ENCODE measurements around the gene C2CD3. TPM values are rescaled to one million over a fixed set of nuclear protein-coding genes. Genes with fewer than 3 reads are reported as not detected.

Gene C2CD3
- polyA plus RNA-seq, 1 experiment = 10.3 TPM

DNA sequence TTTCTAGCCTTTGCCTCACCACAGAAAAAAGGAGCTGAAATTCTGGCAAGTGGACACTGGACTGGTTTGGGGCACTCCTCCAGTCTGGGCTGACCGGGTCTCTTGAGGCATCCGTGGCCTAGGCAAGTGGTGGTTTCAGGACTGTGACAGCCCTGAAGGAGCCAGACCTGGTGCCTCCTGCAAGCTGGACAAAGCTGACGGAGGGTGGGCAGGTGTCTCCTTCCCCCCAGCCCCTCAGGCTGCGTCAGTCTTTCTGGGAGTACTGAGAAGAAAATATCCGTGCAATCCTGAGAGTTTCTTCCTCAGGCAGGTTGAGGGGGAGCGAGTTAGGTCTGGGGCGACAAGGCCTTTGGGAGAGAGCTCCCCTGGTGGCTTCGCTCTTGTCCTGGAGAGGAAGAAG is 157.7 kb downstream of the C2CD3 start:
- DNase-seq (ENCODE audit: low read depth) = no peak
- POLR2A ChIA-PET = no interaction called here
- peaks cover 10% of the 10 kb centered on the region for H3K36me3 ChIP-seq (ENCODE audit: control insufficient read depth, insufficient read depth, low read length)
- H3K27me3 ChIP-seq (ENCODE audit: control insufficient read depth, insufficient read depth, low read length) = no peaks in the 10 kb centered on the region
- no peak overlapping the region for H3K4me3 ChIP-seq (ENCODE audit: low read depth, low read length)
- CTCF ChIA-PET = no interaction called here
- TF ChIP-seq, protein P1, sequence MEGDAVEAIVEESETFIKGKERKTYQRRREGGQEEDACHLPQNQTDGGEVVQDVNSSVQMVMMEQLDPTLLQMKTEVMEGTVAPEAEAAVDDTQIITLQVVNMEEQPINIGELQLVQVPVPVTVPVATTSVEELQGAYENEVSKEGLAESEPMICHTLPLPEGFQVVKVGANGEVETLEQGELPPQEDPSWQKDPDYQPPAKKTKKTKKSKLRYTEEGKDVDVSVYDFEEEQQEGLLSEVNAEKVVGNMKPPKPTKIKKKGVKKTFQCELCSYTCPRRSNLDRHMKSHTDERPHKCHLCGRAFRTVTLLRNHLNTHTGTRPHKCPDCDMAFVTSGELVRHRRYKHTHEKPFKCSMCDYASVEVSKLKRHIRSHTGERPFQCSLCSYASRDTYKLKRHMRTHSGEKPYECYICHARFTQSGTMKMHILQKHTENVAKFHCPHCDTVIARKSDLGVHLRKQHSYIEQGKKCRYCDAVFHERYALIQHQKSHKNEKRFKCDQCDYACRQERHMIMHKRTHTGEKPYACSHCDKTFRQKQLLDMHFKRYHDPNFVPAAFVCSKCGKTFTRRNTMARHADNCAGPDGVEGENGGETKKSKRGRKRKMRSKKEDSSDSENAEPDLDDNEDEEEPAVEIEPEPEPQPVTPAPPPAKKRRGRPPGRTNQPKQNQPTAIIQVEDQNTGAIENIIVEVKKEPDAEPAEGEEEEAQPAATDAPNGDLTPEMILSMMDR (IDR thresholded peaks at IDR 0.05; ENCODE audit: insufficient read depth, low read depth, low read length) = no peak

- TF ChIP-seq, protein P1 (IDR thresholded peaks at IDR 0.05; ENCODE audit: insufficient read depth, low read depth, low read length) = no peak
- Histone ChIP-seq H3K27me3 (ENCODE audit: control insufficient read depth, insufficient read depth, low read length) (no peaks in the 10 kb centered on the region), H3K4me3 (ENCODE audit: low read depth, low read length) (no peak overlapping the region), H3K36me3 (ENCODE audit: control insufficient read depth, insufficient read depth, low read length) (peaks cover 10% of the 10 kb centered on the region)
- CTCF ChIA-PET = no interaction called here
- DNase-seq (ENCODE audit: low read depth) = no peak
- POLR2A ChIA-PET = no interaction called here
Observed at GRCh38 chr11:74012074-74012809, 158.6 kb downstream of the C2CD3 start.

DNA sequence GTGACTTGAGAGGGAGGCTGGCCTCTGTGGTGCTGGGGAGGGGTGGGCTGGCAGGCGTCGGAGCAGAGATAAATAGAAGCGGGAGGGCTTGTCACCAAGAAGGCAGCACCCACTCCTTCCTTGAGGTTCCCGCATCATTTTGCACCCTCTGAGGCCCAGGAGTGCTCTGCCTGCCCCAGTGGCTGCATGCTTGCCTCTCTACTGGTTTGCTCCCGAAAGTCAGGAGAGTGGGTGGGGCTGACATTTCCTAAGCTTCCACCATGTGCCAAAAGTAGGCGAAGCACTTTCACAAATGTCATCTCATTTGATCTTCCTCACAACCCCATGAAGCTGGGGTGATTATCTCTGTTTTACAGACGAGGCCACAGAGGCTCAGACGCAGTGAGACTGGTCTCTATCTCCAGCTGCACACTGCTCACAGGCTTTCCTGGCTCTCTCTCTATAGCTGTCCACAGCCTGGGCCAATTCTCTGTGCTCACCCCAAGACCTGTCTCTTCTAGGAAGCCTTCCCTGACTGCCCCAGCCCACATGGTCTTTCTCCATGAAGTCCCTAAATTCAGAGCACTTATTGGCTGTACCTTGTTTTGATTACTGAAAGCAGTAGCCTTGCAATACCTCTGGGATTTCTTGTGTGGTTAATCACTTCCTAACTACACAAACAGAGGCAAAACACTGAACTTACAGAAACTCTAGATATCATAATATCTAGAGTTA is 159.3 kb downstream of the C2CD3 start:
- no peaks in the 10 kb centered on the region for H3K27me3 ChIP-seq (ENCODE audit: control insufficient read depth, insufficient read depth, low read length)
- no peak for DNase-seq (ENCODE audit: low read depth)
- CTCF ChIA-PET = no interaction called here
- no peak overlapping the region for H3K4me3 ChIP-seq (ENCODE audit: low read depth, low read length)
- POLR2A ChIA-PET = no interaction called here
- TF ChIP-seq, protein P1 (IDR thresholded peaks at IDR 0.05; ENCODE audit: insufficient read depth, low read depth, low read length) = no peak
- H3K36me3 ChIP-seq (ENCODE audit: control insufficient read depth, insufficient read depth, low read length) = peaks cover 10% of the 10 kb centered on the region

DNA sequence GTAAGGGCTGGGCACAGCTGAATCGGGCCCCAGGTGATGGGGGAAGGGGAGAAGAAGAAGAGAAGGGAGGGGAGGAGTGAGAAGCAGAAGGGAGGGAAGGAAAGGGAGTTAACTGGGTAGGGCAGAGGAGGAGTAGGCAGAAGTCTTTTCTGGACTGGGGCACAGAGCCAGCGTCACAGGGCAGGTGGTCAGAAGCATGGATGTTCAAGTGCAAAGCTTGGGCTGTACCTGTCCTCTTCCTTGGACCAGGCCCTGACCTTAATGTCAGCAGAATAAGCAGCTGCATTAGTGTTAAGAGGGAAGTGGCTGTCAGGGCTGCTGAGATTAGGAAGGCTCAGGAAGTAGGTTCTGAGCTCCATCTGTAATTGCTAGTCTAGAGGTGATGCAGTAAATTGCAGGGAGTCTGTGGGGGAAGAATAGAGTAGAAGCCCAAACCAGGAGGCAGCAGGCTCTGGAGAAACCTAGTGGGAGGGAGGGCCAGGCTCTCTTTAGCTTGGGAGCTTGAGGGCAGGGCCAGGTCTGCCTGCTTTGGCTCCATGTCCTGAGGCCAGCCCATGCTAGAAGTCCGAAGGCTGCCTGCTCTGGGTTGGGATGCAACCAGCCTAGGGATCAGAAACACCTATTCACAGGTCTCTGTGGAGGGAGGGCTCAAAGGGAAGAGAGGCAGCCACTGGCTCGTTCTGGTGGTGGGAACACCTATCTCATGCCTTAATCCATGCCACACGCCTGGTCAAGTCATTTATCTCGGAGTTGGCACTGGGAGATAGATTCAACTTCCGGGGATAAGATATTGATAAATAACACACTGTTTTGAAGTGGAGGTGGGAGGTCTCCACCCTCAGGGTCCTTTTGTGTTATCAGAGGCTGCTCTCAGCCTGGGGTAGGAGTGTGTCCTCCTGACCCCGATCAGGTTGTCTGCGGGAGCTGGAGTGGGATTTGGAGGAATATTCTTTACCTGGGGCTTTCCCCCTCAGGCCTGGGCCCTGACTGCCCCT is 160.2 kb downstream of the C2CD3 start:
- H3K36me3 ChIP-seq (ENCODE audit: control insufficient read depth, insufficient read depth, low read length) = peaks cover 10% of the 10 kb centered on the region
- POLR2A ChIA-PET = no interaction called here

More for the DNA sequence above, 160.2 kb downstream of the C2CD3 start:
- CTCF ChIA-PET = no interaction called here
- TF ChIP-seq, protein P1 (IDR thresholded peaks at IDR 0.05; ENCODE audit: insufficient read depth, low read depth, low read length) = no peak
- Histone ChIP-seq H3K4me3 (ENCODE audit: low read depth, low read length) (no peak overlapping the region), H3K27me3 (ENCODE audit: control insufficient read depth, insufficient read depth, low read length) (no peaks in the 10 kb centered on the region)
- DNase-seq (ENCODE audit: low read depth) = no peak
